ENCODE data around the gene NOM1. TPM values are rescaled to one million over a fixed set of nuclear protein-coding genes. Genes with fewer than 3 reads are reported as not detected.

NOM1 gene
- total RNA-seq, 1 experiment from 2014 or later: 35.4 TPM

GRCh38 chr7:157007470-157008066 is 58.1 kb downstream of the NOM1 start (continued):
- TF ChIP-seq YY1 (IDR thresholded peaks at IDR 0.05; ENCODE audit: extremely low read depth, insufficient replicate concordance, low read depth, low read length): no peak
- TF ChIP-seq SIN3A (IDR thresholded peaks at IDR 0.05; ENCODE audit: low read depth): no peak
- TF ChIP-seq RAD21 (IDR thresholded peaks at IDR 0.05; ENCODE audit: low read depth): no peak

DNA sequence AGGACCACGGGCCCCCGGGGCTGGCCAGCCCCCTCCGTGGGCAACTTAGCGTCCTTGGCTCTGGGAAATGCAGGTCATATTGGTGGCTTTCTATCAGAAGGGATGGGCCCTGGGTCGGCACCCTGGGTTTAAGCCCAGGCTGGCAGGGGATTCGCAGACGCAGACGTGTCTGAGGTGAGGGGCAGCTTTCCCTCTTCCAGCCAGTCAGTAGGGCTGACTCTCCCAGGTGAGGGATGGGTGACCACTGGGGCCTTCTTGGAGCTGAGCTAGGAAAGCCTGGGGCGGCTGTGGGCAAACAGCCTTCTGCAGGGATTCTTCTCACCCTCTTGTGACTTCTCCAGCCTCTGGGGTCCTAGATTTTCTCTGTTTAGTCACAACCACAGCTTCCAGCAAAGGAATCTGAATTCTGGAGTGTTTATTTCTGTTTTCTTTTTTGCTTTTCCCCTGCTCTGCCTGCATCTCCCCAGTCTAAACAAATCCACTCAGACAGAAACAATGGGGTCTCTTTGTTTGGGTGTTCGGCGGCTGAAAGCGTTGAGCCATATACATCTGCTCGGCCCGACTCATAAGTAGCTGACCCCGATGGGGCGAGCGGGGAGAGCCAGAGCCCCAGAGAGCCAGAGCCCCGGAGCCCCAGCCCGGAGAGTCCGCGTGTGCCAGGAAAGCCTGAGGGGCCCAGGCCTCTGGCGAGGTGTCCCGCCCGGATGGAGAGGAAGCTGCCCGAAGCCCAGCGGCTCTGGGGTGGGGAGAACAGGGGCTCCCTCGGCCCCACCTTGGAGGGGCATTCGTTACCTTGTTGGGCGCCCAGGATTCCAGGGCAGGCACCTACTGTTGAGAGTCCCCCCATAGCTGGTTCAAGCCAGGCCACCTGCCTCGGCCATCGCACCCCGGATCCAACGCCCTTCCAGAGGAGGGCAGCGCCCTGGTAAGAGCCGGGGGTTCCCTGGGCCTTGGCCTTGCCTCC is 59.0 kb downstream of the NOM1 start:
- TF ChIP-seq SRF (IDR thresholded peaks at IDR 0.05; ENCODE audit: low read depth): no peak
- no peak for TF ChIP-seq RAD21 (IDR thresholded peaks at IDR 0.05; ENCODE audit: low read depth)
- no peak for TF ChIP-seq ZNF274 (IDR thresholded peaks at IDR 0.05; ENCODE audit: low read depth, low read length)
- TF ChIP-seq REST (IDR thresholded peaks at IDR 0.05; ENCODE audit: low read depth): no peak
- no peak for TF ChIP-seq POLR2A (IDR thresholded peaks at IDR 0.05; ENCODE audit: borderline replicate concordance, extremely low read depth, insufficient read depth, insufficient read length)
- TF ChIP-seq, protein P1, sequence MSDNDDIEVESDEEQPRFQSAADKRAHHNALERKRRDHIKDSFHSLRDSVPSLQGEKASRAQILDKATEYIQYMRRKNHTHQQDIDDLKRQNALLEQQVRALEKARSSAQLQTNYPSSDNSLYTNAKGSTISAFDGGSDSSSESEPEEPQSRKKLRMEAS (IDR thresholded peaks at IDR 0.05): no peak
- DNase-seq (ENCODE audit: low read depth, low spot score): no peak

More for the DNA sequence above, 59.0 kb downstream of the NOM1 start:
- Histone ChIP-seq H3K36me3 (ENCODE audit: control insufficient read depth in 1 of 2, insufficient read depth in 2 of 2, low read length in 2 of 2) (no peaks in the 10 kb centered on the region; a peak in 1 of 4 replicates), H3K9ac (ENCODE audit: low read length) (peak overlapping the region; percentile 56), H3K9me2 (ENCODE audit: insufficient read depth) (no peaks in the 10 kb centered on the region), H3K4me1 (ENCODE audit: control insufficient read depth in 1 of 2, insufficient read depth in 2 of 2, low read length in 2 of 2) (peaks cover 14 to 28% of the 10 kb centered on the region in 2 experiments), H2AFZ (ENCODE audit: low read depth, low read length, poor library complexity, severe bottlenecking) (no peak overlapping the region), H3K27ac (ENCODE audit: low read depth, low read length) (no peak overlapping the region; the same call in 1 of the 2 replicates), H3K9me3 (ENCODE audit: control insufficient read depth in 1 of 2, insufficient read depth in 1 of 2, low read depth in 1 of 2, low read length in 2 of 2) (no peaks in the 10 kb centered on the region), H3K4me2 (ENCODE audit: low read length) (peak overlapping the region; percentile 91), H3K27me3 (ENCODE audit: insufficient read depth, low read length) (no peaks in the 10 kb centered on the region), H3K79me2 (ENCODE audit: insufficient read depth, low read length) (peaks cover 7% of the 10 kb centered on the region; the same call in 1 of the 2 replicates), H3K4me3 (replicated peaks in 1 of 2; ENCODE audit: low read depth in 1 of 2, low read length in 2 of 2) (peak overlapping the region; percentile 53 to 68), H4K20me1 (ENCODE audit: insufficient read depth) (no peaks in the 10 kb centered on the region)
- TSS peak; percentile 60 for BruUV-seq (replicated peaks)
- ChIA-PET POLR2A (interaction anchor here (0.5 kb wide), 1 partner anchor 29 kb away, joined by 7 read pairs; no protein-coding TSS in a partner anchor), RAD21 (ENCODE audit: low non-redundant PET in 1 of 2, low total read pairs in 2 of 2, uncharacterized antibody in 2 of 2, unreplicated experiment in 2 of 2) (no interaction called here), CTCF (no interaction called here)
- no peak for ATAC-seq
- intact Hi-C loops (cut with micrococcal nuclease): no loop called here

All from HCT116 (cell line).